Fibroblast of mammary gland (primary cell): Measurements from ENCODE around the gene NAIF1.

Source experiments
- DNase-seq: peaks from one replicate; pipeline ENCODE4 v3.0.0-alpha.2; 2010; ENCODE audit warnings: low read depth
- H3K4me3 ChIP-seq: 2 replicates; pipeline ENCODE4 v1.5.1; 2011; ENCODE audit warnings: low read depth, mild to moderate bottlenecking, low read length, moderate library complexity; ENCODE audit not compliant: control insufficient read depth
- CTCF ChIP-seq: conservative IDR thresholded peaks from 2 replicates; pipeline ENCODE4 v1.5.1; 2011; ENCODE audit warnings: low read depth, low read length, inconsistent platforms; ENCODE audit not compliant: control insufficient read depth, insufficient read depth

NAIF1 gene

GRCh38 chr9:128061275-128061960, 5.7 kb downstream of the NAIF1 start:
- no peak overlapping the region for H3K4me3 ChIP-seq
- TF ChIP-seq CTCF: no peak
- no peak for DNase-seq

- no peak overlapping the region for H3K4me3 ChIP-seq
- no peak for TF ChIP-seq CTCF
- DNase-seq: no peak
These were observed 7.6 kb downstream of the NAIF1 start for GRCh38 chr9:128059365-128059983.

GRCh38 chr9:128057724-128058409, 9.3 kb downstream of the NAIF1 start:
- no peak for TF ChIP-seq CTCF
- no peak for DNase-seq

GRCh38 chr9:128056887-128057723, 10.0 kb downstream of the NAIF1 start:
- H3K4me3 ChIP-seq: no peak overlapping the region
- DNase-seq: no peak
- no peak for TF ChIP-seq CTCF

More at GRCh38 chr9:128057724-128058409, 9.3 kb downstream of the NAIF1 start:
- H3K4me3 ChIP-seq: no peak overlapping the region

- TF ChIP-seq CTCF: no peak
- no peak for DNase-seq
- no peak overlapping the region for H3K4me3 ChIP-seq
These were observed 11.0 kb downstream of the NAIF1 start for GRCh38 chr9:128056086-128056485.

- DNase-seq: no peak
These were observed 11.6 kb downstream of the NAIF1 start for GRCh38 chr9:128055344-128056040.

More at GRCh38 chr9:128055344-128056040, 11.6 kb downstream of the NAIF1 start:
- H3K4me3 ChIP-seq: no peak overlapping the region
- no peak for TF ChIP-seq CTCF
